Heart right ventricle (tissue), 16 donors: ENCODE measurements around the gene PLTP. TPM values are rescaled to one million over a fixed set of nuclear protein-coding genes. Genes with fewer than 3 reads are reported as not detected.

Source experiments
- ATAC-seq, 8 donors: fragments of 200-7000 bp; cut with Tn5 transposase; one replicate each; pipeline ENCODE4 v1.9.1; 2020; ENCODE audit warnings: mild to moderate bottlenecking in 8 of 8, moderate library complexity in 8 of 8, moderate number of reproducible peaks in 1 of 8
- DNase-seq, 2 donors: peaks; one replicate each; pipeline ENCODE4 v3.0.0-alpha.2; 2020
- H3K27ac ChIP-seq, 10 donors: fragments of 200-600 bp; sonication (generic) in 2 of 10; one replicate each; pipeline versions ENCODE4 v1.5.0 to v1.8.0; 2020 to 2022; ENCODE audit warnings: mild to moderate bottlenecking in 3 of 10
- H3K27me3 ChIP-seq, 7 donors: fragments of 200-600 bp; one replicate each; pipeline ENCODE4 v1.8.0; 2021 to 2022; ENCODE audit warnings: mild to moderate bottlenecking in 2 of 7
- H3K36me3 ChIP-seq, 9 donors: fragments of 200-600 bp; sonication (generic) in 1 of 9; one replicate each; pipeline versions ENCODE4 v1.5.0 to v1.8.0; 2020 to 2022; ENCODE audit warnings: mild to moderate bottlenecking in 2 of 9
- H3K4me1 ChIP-seq, 9 donors: fragments of 200-600 bp; sonication (generic) in 1 of 9; one replicate each; pipeline versions ENCODE4 v1.5.0 to v1.8.0; 2020 to 2022; ENCODE audit warnings: mild to moderate bottlenecking in 4 of 9
- H3K4me3 ChIP-seq, 10 donors: fragments of 200-600 bp; sonication (generic) in 2 of 10; one replicate each; pipeline versions ENCODE4 v1.5.0 to v1.8.0; 2020 to 2022; ENCODE audit warnings: mild to moderate bottlenecking in 7 of 10, moderate library complexity in 2 of 10
- H3K9me3 ChIP-seq, 11 donors: fragments of 200-600 bp in 10 of 11; sonication (generic) in 2 of 11; one replicate each; pipeline versions ENCODE4 v1.5.0 to v1.8.0; 2013 to 2022; ENCODE audit warnings: mild to moderate bottlenecking in 2 of 11, control low read depth in 1 of 11, moderate library complexity in 1 of 11
- WGBS, 2 donors: extraction: QIAGEN DNeasy Blood & Tissue Kit; methylation state at CpG; one replicate each; pipeline ENCODE4 v1.1.7; 2013; ENCODE audit warnings: inconsistent platforms in 1 of 2; 5-methylcytosine and 5-hydroxymethylcytosine counted together
- intact Hi-C, 10 donors: fragments of 100-400 bp; cut with DNase I; formaldehyde crosslinking; loops; one replicate each; pipeline versions ENCODE4 v1.11.1 to v1.14.2; 2022
- polyA plus RNA-seq, 2 donors: library from polyadenylated mRNA; stranded (reverse); fragments of 200-250 nt; gene quantifications; one replicate each; pipeline ENCODE4 v1.2.3, GENCODE V29; 2013
- total RNA-seq, 10 donors: library from RNA; stranded (reverse); fragmentation: NEBNext Ultra II Directional in 3 of 10; extraction: Animal tissue kit (Norgen Biotek cat#: 25700) in 3 of 10; gene quantifications; one replicate each; pipeline versions ENCODE4 v1.2.1 to v1.2.4, GENCODE V29; 2021 to 2023
- TF ChIP-seq, protein P1 (sequence below), 9 donors: fragments of 200-600 bp; sonication (generic) in 2 of 9; IDR thresholded peaks; one replicate each; pipeline versions ENCODE4 v1.5.0 to v1.8.0; 2021 to 2022; ENCODE audit warnings: antibody characterized with exemption in 9 of 9, mild to moderate bottlenecking in 5 of 9, moderate library complexity in 1 of 9
- donor health status: Arrhythmogenic right ventricular cardiomyopathy.
- donor health status: ischemic (EF 13 %, LVEDD 7.1; RV severe dilation, severe dysfunction).
- donor health status: healthy with polysubstance abuse.
- donor health status: DM: no; HTN: yes; CAD: no.
- donor health status: DM: no; HTN: no; CAD: no.
- donor health status: ischemic (EF 25% LVEDD 6.9; RV normal size, moderate dysfunction).
- donor health status: ischemic (EF 25% LVEDD 5.7; RV mildly dilated, moderate dysfunction).
- donor health status: healthy.
- donor health status: DM: yes; HTN: yes; CAD: no.
- donor health status: Ischemic cardiomyopathy.
- donor health status: ischemic (EF 35%, LVEDD 5.7; RV mildly dilated, moderate dysfunction).
- donor health status: nonischemic (EF 11% LVEDD 7.7; RV severe dilation, severe dysfunction).
- donor health status: DM: yes; HTN: yes; CAD: no.
- donor health status: PGD.
- donor health status: ischemic (EF 29% LVEDD 5.4; RV normal size, mild dysfunction).
- donor health status: nonischemic (EF 23%, LVEDD 6.1; RV moderate dilation, normal function).

PLTP gene
- total and polyA plus RNA-seq, 12 donors: 10.7 to 230 (median 40.4) TPM

DNA sequence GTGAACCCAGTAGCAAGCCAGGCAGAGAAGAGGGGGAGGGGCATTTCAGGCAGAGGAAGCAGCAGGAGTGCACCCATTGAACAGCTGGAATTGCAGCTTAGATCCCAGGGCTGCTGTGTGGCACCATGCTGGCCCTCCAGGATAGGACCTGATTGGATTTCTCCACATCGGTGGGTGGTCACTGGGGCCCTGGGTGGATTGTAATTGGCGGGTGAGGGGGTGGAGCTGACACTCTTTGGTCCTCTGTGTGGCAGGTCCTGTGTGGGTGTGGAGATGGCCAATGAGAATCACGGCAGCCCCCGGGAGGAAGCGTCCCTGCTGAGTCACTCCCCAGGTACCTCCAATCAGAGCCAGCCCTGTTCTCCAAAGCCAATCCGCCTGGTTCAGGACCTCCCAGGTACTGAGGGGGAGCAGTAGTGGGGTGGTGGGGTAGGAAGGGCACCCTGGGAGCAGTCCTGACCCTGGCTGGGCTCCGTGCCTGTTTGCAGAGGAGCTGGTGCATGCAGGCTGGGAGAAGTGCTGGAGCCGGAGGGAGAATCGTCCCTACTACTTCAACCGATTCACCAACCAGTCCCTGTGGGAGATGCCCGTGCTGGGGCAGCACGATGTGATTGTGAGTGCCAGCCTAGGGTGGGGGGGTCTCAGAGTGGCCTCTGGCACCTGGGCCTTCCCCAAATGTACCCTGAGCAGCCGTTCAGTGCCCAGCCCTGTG, 26.9 kb upstream of the PLTP start:
- DNase-seq (no peak), ATAC-seq (no peak)
- intact Hi-C loops: loop anchor here in 1 of 10 donors (10.0 kb wide), 1 partner anchor 114 kb away; the partner anchor contains the start of gene TNNC2
- Histone ChIP-seq H3K27me3 (no peaks in the 10 kb centered on the region), H3K9me3 (no peaks in the 10 kb centered on the region), H3K4me1 (peaks cover 0 to 29% (median 14%) of the 10 kb centered on the region in 9 donors), H3K4me3 (no peak overlapping the region), H3K27ac (no peak overlapping the region), H3K36me3 (peaks cover 0 to 70% (median 55%) of the 10 kb centered on the region in 9 donors)
- TF ChIP-seq, protein P1, sequence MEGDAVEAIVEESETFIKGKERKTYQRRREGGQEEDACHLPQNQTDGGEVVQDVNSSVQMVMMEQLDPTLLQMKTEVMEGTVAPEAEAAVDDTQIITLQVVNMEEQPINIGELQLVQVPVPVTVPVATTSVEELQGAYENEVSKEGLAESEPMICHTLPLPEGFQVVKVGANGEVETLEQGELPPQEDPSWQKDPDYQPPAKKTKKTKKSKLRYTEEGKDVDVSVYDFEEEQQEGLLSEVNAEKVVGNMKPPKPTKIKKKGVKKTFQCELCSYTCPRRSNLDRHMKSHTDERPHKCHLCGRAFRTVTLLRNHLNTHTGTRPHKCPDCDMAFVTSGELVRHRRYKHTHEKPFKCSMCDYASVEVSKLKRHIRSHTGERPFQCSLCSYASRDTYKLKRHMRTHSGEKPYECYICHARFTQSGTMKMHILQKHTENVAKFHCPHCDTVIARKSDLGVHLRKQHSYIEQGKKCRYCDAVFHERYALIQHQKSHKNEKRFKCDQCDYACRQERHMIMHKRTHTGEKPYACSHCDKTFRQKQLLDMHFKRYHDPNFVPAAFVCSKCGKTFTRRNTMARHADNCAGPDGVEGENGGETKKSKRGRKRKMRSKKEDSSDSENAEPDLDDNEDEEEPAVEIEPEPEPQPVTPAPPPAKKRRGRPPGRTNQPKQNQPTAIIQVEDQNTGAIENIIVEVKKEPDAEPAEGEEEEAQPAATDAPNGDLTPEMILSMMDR (IDR thresholded peaks at IDR 0.05): no peak
- WGBS, 2 donors: 85 to 88% methylated on average over 13 of the region's 13 CpGs

DNA sequence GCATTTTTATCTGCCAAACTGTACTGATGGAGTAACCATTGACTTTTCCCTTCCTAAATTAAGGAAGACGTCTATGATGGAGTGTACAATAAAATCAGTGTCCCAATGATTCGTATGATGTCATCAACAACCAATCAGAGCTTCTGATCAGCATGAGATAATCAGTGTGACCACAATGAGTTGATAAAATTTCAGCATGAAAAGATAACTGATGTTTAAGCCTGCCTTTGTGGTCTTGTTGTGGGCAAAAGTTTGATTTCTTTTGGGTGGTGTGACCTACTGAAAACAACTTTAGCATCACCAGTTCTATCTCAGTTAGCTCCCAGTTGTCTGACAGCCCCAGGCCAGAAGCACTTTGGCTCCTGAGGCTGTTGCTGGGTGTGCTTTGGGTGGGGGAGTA, 25.8 kb upstream of the PLTP start:
- intact Hi-C loops: loop anchor here in 1 of 10 donors (10.0 kb wide), 1 partner anchor 113 kb away; the partner anchor contains the start of gene TNNC2
- no peak for DNase-seq
- Histone ChIP-seq H3K4me3 (no peak overlapping the region), H3K9me3 (no peaks in the 10 kb centered on the region), H3K4me1 (peaks cover 0 to 38% (median 23%) of the 10 kb centered on the region in 9 donors), H3K27ac (no peak overlapping the region), H3K27me3 (no peaks in the 10 kb centered on the region), H3K36me3 (peaks cover 0 to 61% (median 44%) of the 10 kb centered on the region in 9 donors)
- ATAC-seq: no peak
- WGBS, 2 donors: 67 to 70% methylated on average over 2 of the region's 2 CpGs
- TF ChIP-seq, protein P1 (IDR thresholded peaks at IDR 0.05): no peak

DNA sequence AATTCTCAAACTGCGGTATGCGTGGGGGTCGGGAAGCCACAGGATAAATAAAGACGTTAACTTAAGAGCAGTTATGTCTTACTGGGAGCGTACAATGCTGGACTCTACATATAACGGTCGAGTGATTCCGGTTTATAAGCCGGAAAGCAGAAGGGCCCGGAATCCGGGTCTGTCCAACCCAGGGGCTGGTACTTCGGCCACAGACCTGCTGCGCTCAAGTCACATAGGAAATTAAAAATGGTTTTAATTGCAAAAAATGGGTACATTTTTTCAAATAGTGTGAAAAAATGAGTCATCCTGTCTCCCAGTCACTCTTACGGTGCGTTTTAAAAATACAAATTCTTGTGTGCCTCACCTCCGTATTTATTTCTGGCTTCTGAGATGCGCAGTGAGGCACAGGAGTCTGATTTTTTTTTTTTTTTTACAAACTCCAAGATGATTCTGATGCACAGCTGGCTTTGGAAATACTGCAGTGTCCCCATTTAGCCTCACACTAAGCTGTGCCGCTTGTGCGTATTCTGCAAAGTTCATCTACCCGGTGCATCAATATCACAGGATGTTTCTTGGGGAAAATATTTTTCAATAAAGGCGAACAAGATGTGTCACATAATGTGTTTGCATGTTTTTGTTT, 23.6 kb upstream of the PLTP start:
- DNase-seq: no peak
- Histone ChIP-seq H3K4me3 (peak overlapping the region; percentile 64 to 100 (median 96)), H3K27me3 (no peaks in the 10 kb centered on the region), H3K9me3 (no peaks in the 10 kb centered on the region), H3K36me3 (peaks cover 0 to 43% (median 34%) of the 10 kb centered on the region in 9 donors), H3K4me1 (peaks cover 0 to 38% (median 23%) of the 10 kb centered on the region in 9 donors), H3K27ac (peak overlapping the region; percentile 87 to 100 (median 100))
- ATAC-seq: peak in 6 of 8 donors; percentile 1 to 28 (median 23)
- TF ChIP-seq, protein P1 (IDR thresholded peaks at IDR 0.05): no peak
- WGBS, 2 donors: 5 to 7% methylated on average over 21 of the region's 21 CpGs
- intact Hi-C loops: loop anchor here in 6 of 10 donors (1.0 to 10.0 kb wide), 6 partner anchors 25 to 111 kb away; partner anchors contain the start of genes CTSA (in 5 of the 6), NEURL2 (in 5 of the 6), TNNC2 (in 1 of the 6) and ZNF335 (in 1 of the 6)
